Activated CD8-positive, alpha-beta memory T cell treated with anti-CD3 and anti-CD28 coated beads for 24 hours (primary cell): ENCODE results near the gene ANKS1A.
"Not testable (repeated sequence)": the region's sequence is repeated elsewhere in the genome, so short reads cannot be mapped to it uniquely, and the experiment has no call there.

Source experiments
- DNase-seq: peaks from one replicate; pipeline ENCODE4 v3.0.0-alpha.2; 2020

The ANKS1A gene

DNA sequence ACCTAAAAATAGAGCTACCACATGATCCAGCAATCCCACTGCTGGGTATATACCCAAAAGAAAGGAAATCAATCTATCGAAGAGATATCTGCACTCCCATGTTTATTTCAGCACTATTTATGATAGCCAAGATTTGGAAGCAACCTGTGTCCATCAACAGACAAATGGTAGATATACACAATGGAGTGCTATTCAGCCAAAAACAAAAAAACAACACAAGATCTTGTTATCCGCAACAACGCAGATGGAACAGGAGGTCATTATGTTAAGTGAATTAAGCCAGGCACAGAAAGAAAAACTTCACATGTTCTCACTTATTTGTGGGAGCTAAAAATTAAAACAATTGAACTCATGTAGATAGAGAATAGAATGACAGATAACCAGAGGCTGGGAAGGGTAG lies 249.1 kb downstream of the ANKS1A start:
- not testable (repeated sequence) for DNase-seq

GRCh38 chr6:35139470-35139869 lies 250.4 kb downstream of the ANKS1A start:
- no peak for DNase-seq

- DNase-seq: peak; percentile 62
Observed at GRCh38 chr6:35139924-35140638, 251.0 kb downstream of the ANKS1A start.

DNA sequence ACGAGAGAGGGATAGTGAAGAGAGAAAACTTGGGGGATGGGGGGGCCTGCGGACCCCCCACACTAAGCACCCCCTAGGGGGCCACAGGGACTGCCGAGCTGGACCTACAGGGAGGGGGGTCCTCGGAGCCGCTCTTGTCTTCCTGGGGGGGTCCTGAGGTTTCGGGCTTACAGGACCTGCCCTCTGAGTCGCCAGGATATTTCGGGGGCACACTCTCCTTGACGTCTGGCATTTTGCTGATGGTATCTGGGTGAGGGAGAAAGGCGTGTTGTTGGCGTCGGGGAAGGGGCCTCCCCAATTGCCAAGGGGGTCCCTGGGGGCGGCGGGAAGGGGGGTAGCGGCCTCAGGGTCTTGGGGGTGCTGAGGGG lies 251.6 kb downstream of the ANKS1A start:
- DNase-seq: no peak
